ENCODE results near the gene RFXAP. TPM values are rescaled to one million over a fixed set of nuclear protein-coding genes. Genes with fewer than 3 reads are reported as not detected.

RFXAP gene
- total RNA-seq, 1 experiment from 2014 or later = 8.9 TPM

DNA sequence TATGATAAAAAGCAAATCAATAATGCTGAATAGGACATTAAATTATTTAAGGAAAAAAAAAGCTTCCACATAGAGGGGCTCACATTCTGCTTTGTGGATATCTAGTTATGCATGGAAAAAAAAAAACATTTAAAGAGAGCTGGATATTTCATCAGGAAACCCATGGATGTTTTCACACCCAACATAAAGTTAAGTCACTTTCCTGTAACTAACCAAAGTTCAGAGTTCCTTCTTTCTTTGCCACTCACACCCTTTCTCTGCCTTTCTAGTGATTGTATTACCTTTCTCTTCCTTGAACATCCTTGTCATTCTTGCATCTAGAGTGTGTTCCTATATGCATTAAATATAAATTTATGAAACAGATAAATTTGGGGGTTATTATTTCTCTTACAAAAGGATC, 47.2 kb downstream of the RFXAP start:
- DNase-seq = no peak
- no peak overlapping the region for H3K4me3 ChIP-seq
- H3K4me1 ChIP-seq = no peaks in the 10 kb centered on the region
- no peaks in the 10 kb centered on the region for H3K27me3 ChIP-seq
- no peaks in the 10 kb centered on the region for H3K9me3 ChIP-seq (replicated peaks)
- H3K27ac ChIP-seq = no peak overlapping the region
- peaks cover 21% of the 10 kb centered on the region for H3K36me3 ChIP-seq

DNA sequence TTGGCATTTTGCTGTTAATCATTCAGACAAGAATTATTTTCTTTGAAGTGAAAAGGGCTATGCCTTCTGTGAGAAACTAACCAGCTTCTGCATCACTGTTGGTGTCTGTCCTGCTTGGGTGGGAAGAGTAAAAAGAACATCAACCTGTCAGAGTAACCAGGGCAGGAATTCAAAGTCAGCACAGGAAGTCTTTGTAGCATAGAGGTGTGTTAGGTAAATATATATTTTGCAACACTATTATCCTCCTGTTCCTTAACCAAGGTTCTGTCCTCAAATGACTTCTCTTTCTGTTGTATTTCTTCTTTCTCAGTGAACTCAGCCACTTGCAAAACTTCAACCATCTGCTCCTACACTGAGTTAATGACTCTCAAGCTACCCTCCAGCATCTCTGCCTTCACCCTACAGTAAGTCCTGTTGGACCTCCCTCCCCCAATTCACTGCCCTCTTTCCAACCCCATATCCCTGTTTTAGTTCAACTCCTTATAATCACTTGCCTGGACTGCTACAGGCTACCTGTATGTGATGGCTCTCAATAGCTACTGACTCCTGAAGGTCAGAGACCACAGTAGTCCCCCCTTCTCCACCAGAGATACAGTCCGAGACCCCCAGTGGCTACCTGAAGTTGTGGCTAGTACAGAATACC, 51.1 kb downstream of the RFXAP start:
- Histone ChIP-seq H3K36me3 (peaks cover 29% of the 10 kb centered on the region), H3K27ac (no peak overlapping the region), H3K27me3 (no peaks in the 10 kb centered on the region), H3K4me3 (no peak overlapping the region), H3K4me1 (no peaks in the 10 kb centered on the region), H3K9me3 (replicated peaks) (no peaks in the 10 kb centered on the region)
- no peak for DNase-seq

DNA sequence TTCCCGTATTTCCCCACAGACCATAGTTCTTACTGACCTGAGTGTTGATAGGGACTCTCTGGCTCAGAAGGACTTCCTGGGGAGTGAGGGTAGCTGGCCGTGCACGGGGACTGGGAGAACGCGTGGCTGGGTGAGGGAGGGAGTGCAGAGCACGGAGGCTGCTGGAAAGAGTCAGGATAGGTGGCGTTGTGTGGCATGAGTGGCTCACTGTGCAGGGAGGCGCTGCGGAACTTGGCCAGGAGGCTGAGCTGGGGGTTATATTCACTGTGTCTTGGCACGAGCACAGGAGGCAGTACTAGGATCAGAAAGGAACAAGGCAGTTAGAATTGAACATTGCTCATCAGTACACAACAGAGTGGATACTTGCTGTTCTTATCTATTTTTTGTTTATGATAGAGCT, 53.6 kb downstream of the RFXAP start:
- H3K9me3 ChIP-seq (replicated peaks) = no peaks in the 10 kb centered on the region
- H3K27me3 ChIP-seq = no peaks in the 10 kb centered on the region
- no peak overlapping the region for H3K27ac ChIP-seq
- no peaks in the 10 kb centered on the region for H3K4me1 ChIP-seq
- no peak for DNase-seq
- no peak overlapping the region for H3K4me3 ChIP-seq
- peaks cover 25% of the 10 kb centered on the region for H3K36me3 ChIP-seq

DNA sequence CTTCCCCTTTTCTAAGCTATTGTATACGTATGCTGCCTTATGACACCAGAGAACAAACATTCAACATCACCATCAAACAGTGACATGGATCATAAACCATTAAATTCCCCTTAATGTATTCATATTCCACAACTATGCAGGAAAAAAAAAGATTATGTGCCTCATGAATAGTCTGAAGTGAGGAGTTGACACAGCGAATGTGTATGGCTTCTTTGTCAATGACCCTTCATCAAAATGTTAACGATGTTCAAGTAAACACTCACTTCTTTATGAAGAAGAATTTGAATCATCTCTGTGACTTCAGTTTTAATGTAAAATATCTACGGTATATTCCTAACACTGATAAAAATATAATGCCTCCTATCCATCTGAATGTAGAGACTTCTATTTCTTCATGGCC, 56.4 kb downstream of the RFXAP start:
- H3K36me3 ChIP-seq = peaks cover 15% of the 10 kb centered on the region
- no peak for DNase-seq
- H3K4me3 ChIP-seq = no peak overlapping the region
- H3K9me3 ChIP-seq (replicated peaks) = no peaks in the 10 kb centered on the region
- H3K4me1 ChIP-seq = no peaks in the 10 kb centered on the region
- H3K27ac ChIP-seq = no peak overlapping the region
- no peaks in the 10 kb centered on the region for H3K27me3 ChIP-seq

- H3K4me1 ChIP-seq = no peaks in the 10 kb centered on the region
- H3K4me3 ChIP-seq = no peak overlapping the region
- H3K27me3 ChIP-seq = no peaks in the 10 kb centered on the region
- H3K9me3 ChIP-seq (replicated peaks) = no peaks in the 10 kb centered on the region
- H3K36me3 ChIP-seq = peaks cover 11% of the 10 kb centered on the region
- DNase-seq = no peak
- H3K27ac ChIP-seq = no peak overlapping the region
These were observed 56.9 kb downstream of the RFXAP start for GRCh38 chr13:36875961-36876360.

Other genes starting within 250 kb of the RFXAP start
- 0.12 TPM in 1 of 2 replicates, not detected in the other for gene SERTM1, start 145.2 kb upstream of the RFXAP start, total RNA-seq (2014; rRNA removed; shearing (Covaris generic))
- 14.4 and 17.8 TPM in 2 replicates for gene SMAD9, start 101.0 kb downstream of the RFXAP start, total RNA-seq (2014; rRNA removed; shearing (Covaris generic))
- 41.2 and 43.1 TPM in 2 replicates for gene ALG5, start 180.1 kb downstream of the RFXAP start, total RNA-seq (2014; rRNA removed; shearing (Covaris generic))
- gene EXOSC8, start 181.6 kb downstream of the RFXAP start, total RNA-seq (2014; rRNA removed; shearing (Covaris generic)) = 108 TPM in 2 replicates
- gene SUPT20H, start 240.5 kb downstream of the RFXAP start, total RNA-seq (2014; rRNA removed; shearing (Covaris generic)) = 72.6 and 88.7 TPM in 2 replicates

Measured in SJCRH30 (cell line).